GM18508 (cell line): ENCODE data around the gene KCNQ1.

Experiments used
- ATAC-seq: cut with Tn5 transposase; IDR thresholded peaks from one replicate; pipeline ENCODE4 v1.9.1; 2021; ENCODE audit warnings: moderate number of reproducible peaks; ENCODE audit not compliant: insufficient read depth, unreplicated experiment

The KCNQ1 gene

DNA sequence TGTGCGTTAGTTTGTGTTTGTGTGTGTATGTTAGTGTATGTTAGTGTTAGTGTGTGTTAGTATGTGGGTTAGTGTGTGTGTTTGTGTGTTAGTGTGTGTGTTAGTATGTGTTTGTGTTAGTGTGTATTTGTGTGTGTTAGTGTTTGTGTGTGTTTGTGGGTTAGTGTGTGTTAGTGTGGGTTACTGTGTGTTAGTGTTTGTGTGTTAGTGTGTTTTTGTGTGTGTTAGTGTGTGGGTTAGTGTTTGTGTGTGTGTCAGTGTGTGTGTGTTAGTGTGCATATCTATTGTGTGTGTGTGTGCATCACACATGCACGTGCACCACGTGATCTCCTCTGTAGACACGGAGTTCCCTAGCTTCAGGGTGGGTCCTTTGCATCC, 139.6 kb downstream of the KCNQ1 start:
- ATAC-seq = no peak

DNA sequence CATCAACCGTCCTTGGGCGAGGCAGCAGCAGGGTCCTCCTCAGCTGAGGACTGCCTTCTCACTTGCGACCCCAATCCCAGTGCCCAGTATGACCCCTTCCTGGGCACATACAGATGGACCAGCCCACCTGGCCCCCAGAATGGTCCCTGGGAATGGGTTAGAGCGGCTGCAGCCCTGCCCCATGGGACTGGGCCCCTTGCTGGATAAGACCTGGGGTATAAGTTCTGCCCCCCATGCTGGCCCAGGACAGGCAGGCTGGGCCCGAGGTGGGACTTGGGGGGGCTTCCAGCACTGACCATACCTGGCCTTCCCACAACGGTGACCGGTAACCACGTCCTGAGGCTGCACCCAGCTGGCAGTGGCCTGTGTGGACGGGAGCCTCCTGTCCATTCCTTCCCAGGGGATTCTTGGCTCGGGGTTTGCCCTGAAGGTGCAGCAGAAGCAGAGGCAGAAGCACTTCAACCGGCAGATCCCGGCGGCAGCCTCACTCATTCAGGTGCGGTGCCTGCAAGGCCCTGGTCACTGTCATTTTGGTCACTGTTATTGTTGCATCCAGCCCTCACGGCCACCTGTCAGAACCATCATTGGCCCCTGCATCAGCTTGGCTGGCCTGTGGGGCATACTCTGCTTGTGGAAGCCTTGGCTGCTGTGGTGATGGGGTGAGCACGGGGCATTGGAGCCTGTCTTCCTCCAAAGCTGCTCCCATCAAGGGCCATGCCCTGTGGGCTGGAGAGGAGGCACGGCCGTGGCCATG, 140.2 kb downstream of the KCNQ1 start:
- ATAC-seq = no peak

DNA sequence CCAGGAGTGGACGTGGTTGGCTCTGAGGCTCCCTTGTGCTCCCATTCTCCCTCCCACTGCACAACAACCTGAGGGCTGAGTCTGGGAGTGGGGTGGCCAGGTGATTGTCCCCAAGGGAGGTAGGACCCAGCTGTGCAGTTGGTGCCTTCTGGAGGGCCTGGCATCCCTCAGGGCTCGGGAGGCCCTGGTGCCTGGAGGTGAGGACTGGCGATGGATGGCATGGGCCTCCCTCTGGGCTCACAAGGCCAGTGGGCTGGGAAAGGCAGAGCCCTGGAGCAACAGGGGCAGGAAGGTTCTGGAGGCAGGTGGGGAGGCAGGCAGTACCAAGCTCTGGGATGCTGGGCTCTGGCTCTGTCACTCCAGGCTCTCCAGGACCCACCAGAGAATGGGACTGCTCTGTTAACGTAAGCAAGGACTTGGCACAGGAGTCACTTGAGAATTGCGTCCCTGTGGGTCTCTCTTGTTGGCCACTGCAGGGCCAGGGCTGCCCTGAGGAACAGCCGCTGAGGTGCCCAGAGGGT, 140.8 kb downstream of the KCNQ1 start:
- ATAC-seq = no peak

DNA sequence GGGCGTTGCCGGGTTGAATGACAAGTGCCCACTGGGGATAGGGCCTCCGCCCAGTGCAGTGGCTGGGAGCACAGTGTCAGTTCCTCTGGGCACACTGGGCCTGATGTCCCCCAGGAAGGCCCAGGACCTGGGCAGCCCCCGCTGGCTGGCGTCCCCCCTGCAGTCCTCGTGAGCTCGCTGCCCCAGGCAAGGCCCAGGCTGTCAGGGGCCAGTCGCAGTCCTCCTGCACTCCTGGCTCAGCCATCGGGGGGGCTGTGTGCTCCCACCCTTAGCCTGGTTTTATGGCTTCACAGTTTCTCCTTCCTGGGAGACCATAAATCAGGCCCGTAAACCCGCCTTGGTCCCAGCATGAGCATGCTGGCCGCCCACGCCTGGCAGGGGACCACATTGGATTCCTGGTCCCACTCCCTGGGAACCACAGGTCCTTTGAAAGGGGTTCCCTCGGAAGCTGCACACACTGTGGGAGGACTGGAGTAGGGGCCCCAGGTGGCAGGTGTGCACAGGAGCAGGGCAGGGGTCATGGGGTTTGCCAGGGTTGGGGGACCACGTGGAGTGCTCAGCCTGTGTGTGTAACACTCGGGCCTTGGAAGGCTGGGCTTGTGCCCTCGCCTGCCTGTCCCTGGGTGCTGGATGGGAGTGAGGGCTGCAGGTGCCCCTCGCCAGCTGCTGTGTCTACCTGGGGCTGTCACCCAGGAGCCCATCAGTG, 141.4 kb downstream of the KCNQ1 start:
- ATAC-seq = no peak

DNA sequence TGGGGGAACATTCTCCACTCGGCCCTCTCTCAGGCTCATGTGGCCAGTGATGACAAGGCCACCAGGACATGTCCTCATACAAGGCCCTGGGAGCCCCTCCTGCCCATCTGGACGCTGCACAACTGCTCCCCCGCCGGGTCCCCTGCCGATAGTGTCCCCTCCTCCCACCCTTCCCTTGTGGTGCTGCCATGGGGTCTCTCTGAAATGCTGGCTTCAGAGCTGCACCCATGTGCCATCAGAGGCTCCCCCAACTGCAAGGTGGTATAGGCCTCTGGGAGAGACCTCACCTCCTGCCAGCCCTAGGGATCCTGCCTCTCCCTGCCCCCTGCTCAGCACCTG, 142.0 kb downstream of the KCNQ1 start:
- ATAC-seq = no peak

DNA sequence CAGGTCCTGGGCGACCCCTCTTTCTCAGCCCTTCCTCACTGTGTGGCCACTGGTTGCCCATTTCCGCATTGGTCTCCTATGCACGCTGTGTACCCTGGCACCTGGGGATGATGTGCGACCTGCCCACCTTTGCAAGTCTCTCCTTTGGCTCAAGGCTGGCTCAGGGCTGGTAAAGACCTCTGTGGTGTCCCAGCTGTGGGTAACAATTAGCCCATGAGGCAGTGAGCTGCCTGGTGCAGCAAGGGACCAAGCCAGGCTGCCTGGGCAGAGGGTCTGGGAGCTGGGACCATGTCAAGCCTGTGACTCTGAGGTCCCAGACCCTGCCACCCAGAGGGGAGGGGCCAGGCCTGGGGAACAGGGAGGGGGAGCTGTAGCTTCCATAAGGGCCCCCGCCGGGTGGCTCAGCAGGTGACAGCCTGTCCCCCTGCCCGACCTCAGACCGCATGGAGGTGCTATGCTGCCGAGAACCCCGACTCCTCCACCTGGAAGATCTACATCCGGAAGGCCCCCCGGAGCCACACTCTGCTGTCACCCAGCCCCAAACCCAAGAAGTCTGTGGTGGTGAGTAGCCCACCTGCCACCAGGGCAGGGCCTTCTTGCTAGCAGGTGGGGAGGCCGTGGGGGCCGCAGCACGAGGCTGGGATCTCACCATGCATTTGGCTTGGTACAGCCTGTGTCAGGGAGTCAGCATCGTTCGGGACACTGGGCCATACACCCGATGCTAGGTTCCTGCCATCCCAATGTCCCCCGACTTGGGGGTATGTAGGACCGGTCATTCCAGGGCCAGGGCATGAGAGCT, 142.5 kb downstream of the KCNQ1 start:
- ATAC-seq = no peak

DNA sequence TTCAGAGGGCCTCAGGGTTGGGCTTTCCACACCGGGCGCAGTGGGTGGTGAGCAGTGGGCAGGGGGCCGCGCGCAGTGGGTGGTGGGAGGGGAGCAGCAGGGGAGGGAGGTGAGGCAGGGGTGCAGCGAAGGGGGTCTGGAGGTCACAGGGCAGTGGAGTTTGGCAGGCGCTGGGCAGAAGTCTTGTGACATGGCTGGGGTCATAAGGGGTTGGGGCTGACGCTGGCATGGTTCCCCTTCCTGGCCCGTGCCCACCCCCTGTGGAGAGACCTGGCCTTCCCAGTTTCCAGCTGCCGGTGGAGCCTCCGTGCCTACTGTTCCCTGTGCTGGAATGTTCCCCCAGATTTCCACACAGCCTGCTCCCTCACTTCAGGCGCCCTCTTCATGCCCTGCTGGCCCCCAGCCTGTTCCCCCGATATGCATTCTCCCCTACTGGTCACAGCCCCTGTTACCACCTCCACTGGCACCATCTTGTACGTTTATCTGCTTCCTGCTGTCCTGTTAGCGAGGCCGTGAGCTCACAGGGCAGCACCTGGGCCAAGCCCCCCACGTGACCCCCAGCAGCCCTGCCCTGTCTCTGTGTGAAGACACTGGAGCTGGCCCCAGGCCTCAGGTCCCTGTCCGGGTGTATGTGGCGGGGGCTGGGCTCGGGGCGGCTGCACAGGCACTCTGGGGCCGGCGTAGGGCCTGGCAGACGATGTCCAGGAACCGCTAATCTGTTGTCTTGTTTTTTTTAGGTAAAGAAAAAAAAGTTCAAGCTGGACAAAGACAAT, 143.4 kb downstream of the KCNQ1 start:
- ATAC-seq = no peak

DNA sequence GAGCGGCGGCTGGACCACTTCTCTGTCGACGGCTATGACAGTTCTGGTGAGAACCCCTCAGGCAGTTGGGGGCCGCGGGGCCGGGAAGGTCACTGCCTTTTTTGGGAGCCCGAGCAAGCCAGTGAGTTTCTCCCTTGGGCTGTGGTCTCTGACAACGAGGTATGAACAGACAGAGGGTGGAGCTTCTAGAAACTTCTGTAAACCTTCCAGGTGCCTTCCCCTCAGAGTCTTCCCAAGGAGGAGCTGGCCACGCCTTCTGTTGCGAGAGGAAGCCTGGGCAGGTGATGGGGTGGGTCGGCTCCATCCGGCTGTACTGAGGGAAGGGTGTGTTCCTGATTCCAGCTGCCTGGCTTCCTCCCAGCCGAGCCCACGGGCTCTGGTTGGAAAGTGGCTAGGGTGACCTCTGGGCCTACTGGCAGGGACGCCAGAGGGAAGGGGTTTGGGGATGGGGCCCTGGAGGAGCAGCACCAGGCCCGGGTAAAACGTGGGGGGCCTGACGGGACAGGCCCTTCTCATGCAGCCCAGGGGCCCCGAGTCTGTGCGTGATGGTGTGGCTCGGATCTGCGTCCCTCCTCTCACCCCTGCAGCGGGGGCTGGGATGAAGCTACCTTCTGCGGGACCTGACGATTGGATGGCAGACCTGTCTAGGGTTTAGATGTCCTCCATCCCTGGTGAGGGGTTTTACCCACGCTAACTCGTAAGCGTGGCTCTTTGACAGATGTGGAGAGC, 144.2 kb downstream of the KCNQ1 start:
- no peak for ATAC-seq

DNA sequence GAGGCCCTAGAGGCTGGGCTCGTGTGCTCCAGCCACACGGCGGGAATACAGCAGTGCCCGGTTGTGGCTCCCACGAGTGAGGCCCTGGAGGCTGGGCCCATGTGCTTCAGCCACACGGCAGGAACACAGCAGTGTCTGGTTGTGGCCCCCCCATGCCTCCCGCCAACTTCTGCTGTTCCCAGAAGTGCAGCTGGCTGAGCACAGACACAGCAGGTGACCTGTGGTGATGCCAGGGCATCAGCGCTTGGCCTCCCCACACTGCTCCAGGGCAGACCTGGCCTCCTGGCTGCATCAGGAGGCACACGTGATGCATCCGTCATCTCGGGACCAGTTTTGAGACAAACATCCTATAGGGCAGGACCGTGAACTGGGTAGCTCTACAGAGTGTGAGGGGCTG, 144.7 kb downstream of the KCNQ1 start:
- no peak for ATAC-seq

DNA sequence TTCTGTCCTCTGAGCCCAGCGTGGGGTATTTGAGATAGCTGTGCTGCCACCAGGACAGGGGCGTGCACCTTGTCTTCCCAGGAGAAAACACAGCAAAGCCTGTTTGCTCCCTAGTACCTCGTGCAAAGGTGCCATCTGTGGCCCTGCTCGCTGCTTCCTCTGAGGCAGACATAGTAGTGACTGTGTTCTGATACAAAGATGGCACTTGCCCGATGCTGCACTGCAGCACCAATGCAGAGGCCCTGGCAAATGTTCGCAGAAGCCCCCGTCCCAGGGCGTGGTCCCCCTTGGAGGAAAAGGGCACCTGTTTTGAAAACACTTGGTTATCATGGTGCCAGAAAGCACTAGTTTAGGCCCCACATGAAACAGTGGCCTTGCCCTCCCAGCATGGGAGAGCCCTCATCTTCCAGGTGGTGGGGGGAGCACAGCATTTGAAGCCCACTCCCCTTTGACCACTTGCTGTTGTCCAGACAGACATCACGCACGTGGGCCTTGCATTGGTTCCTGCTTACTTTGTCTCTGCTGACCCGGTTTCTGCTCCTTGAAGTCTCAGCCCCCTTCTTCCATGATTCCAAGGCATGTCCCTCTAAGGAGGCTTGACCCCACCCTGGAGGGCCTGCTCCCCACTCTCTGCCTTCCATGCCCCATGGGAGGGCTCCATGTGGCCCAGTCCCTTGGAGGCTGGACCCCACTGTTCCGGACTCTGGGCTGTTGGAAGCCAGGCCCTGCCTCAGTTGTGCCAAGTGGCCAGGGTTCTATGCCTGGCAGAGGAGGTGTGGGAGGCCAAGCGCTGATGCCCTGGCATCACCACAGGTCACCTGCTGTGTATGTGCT, 145.5 kb downstream of the KCNQ1 start:
- ATAC-seq = no peak

DNA sequence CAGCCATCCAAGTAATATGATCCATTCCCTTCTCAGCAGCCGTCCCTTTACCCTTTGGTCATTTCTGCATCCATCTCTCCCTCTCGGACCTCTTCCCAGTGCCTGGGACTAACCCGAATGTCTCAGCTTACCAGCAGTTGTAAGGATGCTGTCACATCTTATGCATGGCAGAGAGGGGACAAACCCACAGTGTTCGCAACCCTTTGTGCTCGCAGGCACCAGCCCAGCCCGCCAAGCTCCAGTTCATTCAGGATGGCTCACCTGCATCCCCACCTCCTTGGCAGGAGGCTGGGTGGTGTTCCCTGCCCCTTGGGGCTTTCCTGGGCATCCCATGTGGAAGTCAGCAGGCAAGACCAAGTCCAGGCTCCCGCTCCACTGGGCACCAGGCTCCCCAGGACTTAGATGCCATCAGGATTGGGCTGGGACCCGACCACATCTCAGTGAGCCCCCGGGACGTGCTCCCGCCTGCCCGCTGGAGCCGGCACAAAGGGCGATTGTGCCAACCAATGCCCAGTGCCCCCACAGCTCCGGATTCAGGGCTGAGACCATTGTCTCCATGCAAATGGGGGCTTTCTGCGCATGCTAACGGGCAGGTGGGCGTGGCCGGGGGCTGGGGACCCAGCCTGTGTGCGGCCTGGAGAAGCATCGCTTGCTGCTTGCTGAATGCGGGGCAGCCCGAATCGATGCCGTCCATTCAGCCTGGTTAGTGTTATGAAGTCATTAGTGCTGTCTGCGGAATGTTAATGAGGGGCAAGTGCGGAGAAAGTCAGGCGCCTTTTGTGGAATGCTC, 146.4 kb downstream of the KCNQ1 start:
- no peak for ATAC-seq

DNA sequence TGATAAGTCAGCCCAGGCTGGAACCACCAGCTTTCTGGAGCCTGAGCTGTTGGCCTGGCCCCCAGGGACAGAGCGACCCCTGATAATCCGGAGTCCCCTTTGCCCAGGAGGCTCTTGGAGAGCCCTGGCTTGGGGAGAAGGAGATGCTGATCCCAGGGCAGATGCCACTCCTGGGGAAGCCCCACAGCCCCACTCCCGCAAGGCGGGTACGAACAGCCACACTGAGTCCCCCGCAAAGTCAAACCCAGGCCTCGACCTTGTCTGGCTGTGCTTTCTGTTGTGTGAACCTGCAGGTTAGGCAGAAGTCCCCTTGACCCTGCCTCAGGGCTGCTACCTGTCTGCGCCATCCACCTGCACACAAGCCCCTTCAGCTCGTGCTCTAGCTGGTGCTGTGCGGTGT, 147.0 kb downstream of the KCNQ1 start:
- no peak for ATAC-seq

DNA sequence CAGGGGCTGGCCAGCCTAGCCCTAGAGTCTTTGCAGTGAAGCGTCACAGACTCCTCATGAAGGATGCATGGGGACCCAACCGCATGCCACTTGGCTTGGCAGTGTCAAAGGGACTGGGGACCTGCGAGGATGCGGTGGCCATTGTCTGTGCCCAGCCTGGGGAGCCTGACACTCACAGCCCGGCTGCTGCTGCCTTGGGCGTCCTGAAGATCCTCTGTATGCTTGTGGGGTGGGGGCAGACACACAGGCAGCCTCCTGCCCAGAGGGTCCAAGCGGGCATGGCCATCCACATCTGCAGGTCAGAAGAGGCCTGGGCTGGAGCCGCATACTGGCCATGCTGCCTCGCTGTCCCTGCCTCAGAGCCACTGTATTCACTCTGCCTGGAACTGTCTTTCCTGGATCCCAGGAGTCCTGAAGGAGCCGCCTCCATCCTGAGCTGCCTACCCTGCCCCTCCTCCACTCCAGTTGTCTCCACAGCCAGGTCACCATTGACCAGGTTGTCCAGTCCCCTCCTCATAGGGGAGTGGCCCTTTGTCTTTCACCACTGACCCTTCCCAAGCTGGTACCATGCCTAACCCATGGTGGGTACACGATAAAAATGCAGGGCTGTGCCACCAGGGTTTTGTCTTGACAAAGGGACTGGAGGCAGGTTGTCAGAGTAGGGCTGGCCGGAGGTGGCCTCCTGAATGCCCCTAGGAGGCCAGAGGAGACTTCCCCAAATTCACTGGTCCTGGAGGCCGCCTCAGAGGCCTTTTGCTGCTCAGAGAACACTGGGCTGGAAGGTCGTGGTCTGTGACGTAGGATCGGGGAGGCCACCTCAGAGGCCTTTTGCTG, 148.0 kb downstream of the KCNQ1 start:
- ATAC-seq = no peak

DNA sequence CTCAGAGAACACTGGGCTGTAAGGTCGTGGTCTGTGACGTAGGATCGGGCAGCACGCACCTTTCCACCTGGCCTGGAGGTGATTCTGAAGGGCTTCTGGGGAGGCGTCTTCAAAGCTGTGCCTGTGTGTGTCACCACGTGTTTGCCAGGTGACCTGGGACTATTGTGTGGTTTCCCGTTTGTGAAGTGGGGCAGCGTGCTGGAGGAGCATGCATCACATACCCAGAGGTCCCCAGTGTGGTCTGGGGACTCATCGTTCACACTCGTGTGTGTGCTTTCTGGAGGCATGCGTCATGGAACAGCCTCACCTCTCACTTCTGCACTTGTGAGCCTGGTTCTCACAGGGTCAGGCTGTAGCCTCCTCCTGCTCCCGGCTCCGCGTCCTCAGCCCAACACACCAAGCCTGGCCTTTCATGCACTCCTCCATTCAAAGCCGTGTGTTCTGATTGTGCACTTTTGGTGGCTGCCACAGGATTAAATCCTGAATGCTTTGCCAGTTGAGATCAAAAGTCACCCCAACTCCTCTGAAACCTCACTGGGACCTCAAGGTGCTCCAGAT, 148.7 kb downstream of the KCNQ1 start:
- ATAC-seq = no peak

DNA sequence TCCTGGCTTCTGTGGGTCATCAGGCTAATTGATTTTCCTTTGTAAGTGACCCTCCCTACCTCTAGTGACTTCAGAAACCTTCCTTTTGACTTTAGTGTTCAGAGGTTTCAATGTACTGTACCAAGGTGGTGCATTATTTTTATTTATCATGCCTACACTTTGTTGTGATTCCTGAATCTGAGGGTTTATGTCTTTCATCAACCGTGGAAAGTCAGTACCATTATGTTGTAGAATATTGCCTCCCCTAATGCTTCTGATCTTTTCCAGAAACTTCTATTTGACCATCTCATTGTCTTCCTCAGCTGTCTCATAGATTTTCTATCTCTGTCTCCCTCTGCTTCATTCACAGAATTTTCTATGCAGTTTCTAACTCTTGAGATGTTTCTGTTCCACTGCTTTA, 149.5 kb downstream of the KCNQ1 start:
- no peak for ATAC-seq

DNA sequence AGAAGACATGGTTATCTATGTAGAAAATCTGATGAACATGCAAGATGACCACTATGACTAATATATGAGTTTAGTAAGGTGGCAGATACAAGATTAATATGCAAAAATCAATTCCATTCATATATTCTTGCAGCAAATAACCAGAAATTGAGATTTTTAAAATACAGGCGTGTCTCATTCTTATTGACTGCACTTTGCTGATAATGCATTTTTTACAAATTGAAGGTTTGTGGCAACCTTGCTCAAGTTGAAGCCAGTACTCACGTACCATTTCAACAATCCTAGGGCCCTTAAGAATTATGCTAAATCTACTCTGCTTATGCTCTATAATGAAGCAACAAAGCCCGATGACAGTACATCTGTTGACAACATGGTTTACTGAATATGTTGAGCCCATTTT, 150.4 kb downstream of the KCNQ1 start:
- no peak for ATAC-seq

DNA sequence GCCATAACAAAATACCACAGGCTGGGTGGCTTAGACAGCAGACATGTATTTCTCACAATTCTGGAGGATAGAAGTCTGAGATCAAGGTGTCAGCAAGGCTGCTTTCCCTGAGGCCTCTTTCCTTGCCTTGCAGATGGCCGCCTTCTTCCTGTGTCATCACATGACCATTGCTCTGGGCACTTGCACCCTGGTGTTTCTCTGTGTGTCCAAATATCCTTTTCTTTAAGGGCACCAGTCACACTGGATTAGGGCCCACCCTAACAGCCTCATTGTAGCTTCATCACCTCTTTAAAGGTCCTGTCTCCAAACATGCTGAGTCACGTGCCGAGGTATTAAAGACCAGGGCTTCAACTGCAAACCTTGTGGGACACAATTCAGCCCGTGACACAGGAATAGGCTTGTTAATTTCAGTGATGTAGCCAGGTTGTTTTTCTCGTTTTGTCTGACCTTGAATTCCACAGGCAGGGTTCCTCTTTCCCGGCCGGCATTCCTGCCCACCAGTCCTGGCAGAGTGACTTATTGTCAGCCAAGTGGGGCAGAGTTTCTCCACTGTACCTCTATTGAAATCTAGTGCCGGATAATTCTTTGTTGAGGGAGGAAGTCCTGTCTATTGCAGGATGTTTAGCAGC, 154.9 kb downstream of the KCNQ1 start:
- no peak for ATAC-seq
